Dermis microvascular lymphatic vessel endothelial cell (primary cell): ENCODE data around the gene SDR9C7. TPM values are rescaled to one million over a fixed set of nuclear protein-coding genes. Genes with fewer than 3 reads are reported as not detected.

Experiments
- DNase-seq, 2 donors: peaks; one replicate each; pipeline versions ENCODE4 v3.0.0 to v3.0.0-alpha.2; 2010; ENCODE audit warnings: low read depth in 2 of 2
- total RNA-seq: library from RNA; depleted of rRNA; stranded (reverse); fragments of >200 nt; gene quantifications from 2 replicates; pipeline ENCODE4 v1.2.1, GENCODE V29; 2014

SDR9C7 gene
- total RNA-seq, 1 donor from 2014 or later = not detected

DNA sequence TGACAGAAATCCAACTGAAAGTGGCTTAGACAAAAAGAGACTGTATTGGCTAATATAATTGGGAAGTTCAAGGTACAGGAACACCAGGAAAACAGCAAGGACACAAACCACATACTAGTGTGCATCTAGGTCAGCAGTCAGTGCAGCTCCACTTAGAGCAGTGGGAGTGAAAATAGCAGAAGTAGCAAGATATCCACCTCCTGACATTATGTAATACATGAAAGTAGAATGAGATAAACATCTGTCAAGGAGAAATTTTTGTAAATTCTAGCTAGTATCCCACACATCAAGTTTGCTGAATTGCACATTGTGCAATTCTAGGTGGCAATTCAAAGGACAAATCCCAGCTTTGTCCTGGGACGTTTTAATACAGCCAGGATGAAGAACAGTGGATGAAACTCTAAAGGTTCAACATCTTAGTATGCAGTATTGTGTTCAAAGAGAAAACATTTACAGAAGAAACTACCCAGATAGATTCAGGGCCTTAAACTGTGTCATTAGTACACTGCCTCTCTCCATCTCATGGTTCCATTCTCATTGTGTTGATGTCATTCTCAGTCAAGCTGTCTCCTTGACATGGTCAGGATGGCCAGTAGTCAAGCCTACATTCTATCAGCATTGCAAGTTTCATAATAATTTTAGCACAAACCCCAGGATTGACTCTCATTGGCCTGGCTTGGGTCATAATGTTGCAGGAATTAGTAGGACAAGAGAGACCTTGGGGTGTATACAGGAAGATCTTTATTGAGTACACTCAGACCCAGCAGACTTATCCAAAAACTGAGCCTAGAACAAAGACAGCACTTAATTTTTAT, 56.8 kb downstream of the SDR9C7 start:
- no peak for DNase-seq

DNA sequence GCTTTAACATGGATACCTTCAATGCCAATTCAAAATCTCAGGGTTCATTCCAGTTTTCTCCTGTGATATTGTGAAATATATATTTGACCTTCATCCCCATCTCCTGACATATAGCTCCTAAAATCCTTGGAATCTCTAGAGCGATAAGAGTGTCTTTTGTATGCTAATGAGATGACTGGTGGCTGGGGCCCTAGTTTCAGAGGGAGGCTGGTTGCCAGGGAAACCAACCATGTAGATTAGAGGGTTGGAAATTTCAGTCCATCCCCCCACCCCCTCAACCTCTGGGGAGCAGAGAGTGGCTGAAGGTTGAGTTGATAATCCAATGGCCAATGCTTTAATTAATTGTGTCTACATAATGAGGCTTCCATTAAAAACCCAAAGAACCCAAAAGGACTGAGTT, 59.4 kb downstream of the SDR9C7 start:
- DNase-seq = no peak

DNA sequence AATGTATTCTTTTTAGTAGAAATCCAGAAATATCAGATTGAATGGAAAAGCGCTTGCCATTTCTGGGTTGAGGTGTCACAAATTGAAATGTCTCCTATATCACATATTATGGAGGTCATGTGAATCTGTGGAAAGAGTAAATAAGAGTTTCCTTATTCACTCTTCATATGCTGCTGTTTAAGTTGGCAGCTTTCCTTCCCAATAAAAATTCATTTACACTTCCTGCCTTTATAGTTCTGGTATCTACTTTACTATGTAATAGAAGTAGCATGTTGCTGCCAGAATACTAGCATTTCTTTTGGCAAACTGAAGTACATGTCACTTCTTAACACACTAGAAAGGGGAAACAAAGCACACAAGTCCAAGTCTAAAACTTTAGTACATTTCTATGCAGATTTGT, 60.8 kb downstream of the SDR9C7 start:
- no peak for DNase-seq

Other genes starting within 250 kb of the SDR9C7 start
- gene PTGES3, start 246.1 kb downstream of the SDR9C7 start, total RNA-seq = 56.8 and 63.4 TPM in 2 replicates
- gene NACA, start 209.1 kb downstream of the SDR9C7 start, total RNA-seq = 1,019 and 1,042 TPM in 2 replicates
- gene PRIM1, start 182.1 kb downstream of the SDR9C7 start, total RNA-seq = 4.3 and 8.9 TPM in 2 replicates
- gene HSD17B6, start 171.1 kb downstream of the SDR9C7 start, total RNA-seq = under 0.01 and 0.13 TPM in 2 replicates
- gene RDH16, start 23.2 kb upstream of the SDR9C7 start, total RNA-seq = under 0.01 and 0.13 TPM in 2 replicates
- 5.6 and 9.9 TPM in 2 replicates for gene ZBTB39, start 72.1 kb upstream of the SDR9C7 start, total RNA-seq
- not detected in 2 replicates for gene TAC3, start 82.1 kb upstream of the SDR9C7 start, total RNA-seq
- gene MYO1A, start 115.7 kb upstream of the SDR9C7 start, total RNA-seq = under 0.01 and 0.13 TPM in 2 replicates
- 5.5 and 6.1 TPM in 2 replicates for gene NEMP1, start 144.4 kb upstream of the SDR9C7 start, total RNA-seq
- gene NAB2, start 154.7 kb upstream of the SDR9C7 start, total RNA-seq = 5.4 and 13.9 TPM in 2 replicates
- 8.5 and 11.0 TPM in 2 replicates for gene STAT6, start 177.0 kb upstream of the SDR9C7 start, total RNA-seq
- gene LRP1, start 194.1 kb upstream of the SDR9C7 start, total RNA-seq = 0.26 and 0.76 TPM in 2 replicates
- not detected in 2 replicates for gene LRP1-AS, start 213.2 kb upstream of the SDR9C7 start, total RNA-seq